K562 (cell line): Measurements from ENCODE around the gene SLC26A3. TPM values are rescaled to one million over a fixed set of nuclear protein-coding genes. Genes with fewer than 3 reads are reported as not detected.

ENCODE experiments used
- ATF3 ChIP-seq, 2 experiments: fragments of 450-650 bp in 1 of 2; sonication (generic) in 1 of 2; formaldehyde crosslinking in 1 of 2; IDR thresholded peaks in 1 of 2; conservative IDR thresholded peaks in 1 of 2; 2 replicates each; pipeline versions ENCODE4 v1.6.1 to v1.8.1; 2016 to 2023; ENCODE audit warnings: mild to moderate bottlenecking in 2 of 2, moderate library complexity in 2 of 2, inconsistent platforms in 1 of 2, missing genetic modification reagents in 1 of 2
- BHLHE40 ChIP-seq: IDR thresholded peaks from 2 replicates; pipeline ENCODE4 v1.6.1; 2011; ENCODE audit warnings: low read length, improper control_type of control experiment
- CCAR2 ChIP-seq: fragments of 200-400 bp; formaldehyde crosslinking; IDR thresholded peaks from 2 replicates; pipeline ENCODE4 v1.6.1; 2017; ENCODE audit warnings: mild to moderate bottlenecking, low read depth, low read length
- EP300 ChIP-seq: IDR thresholded peaks from 2 replicates; pipeline ENCODE4 v1.6.1; 2012; ENCODE audit warnings: low read length, improper control_type of control experiment
- ESRRB ChIP-seq: fragments of 250-450 bp; sonication (Bioruptor Pico); IDR thresholded peaks from 2 replicates; pipeline ENCODE4 v1.5.0; 2020; ENCODE audit warnings: mild to moderate bottlenecking, moderate library complexity, borderline replicate concordance
- KAT7 ChIP-seq: sonication (generic); formaldehyde crosslinking; IDR thresholded peaks from 2 replicates; pipeline ENCODE4 v1.8.0; 2022; ENCODE audit warnings: missing genetic modification reagents, mild to moderate bottlenecking, borderline replicate concordance
- MEF2A ChIP-seq: IDR thresholded peaks from 2 replicates; pipeline ENCODE4 v1.6.1; 2011; ENCODE audit warnings: low read depth, mild to moderate bottlenecking, low read length, moderate library complexity; ENCODE audit not compliant: control insufficient read depth
- NFXL1 ChIP-seq: fragments of 450-650 bp; formaldehyde crosslinking; IDR thresholded peaks from 2 replicates; pipeline ENCODE4 v1.4.0; 2021; ENCODE audit warnings: mild to moderate bottlenecking
- PHB2 ChIP-seq: fragments of 450-650 bp; IDR thresholded peaks from 2 replicates; pipeline ENCODE4 v1.6.1; 2017; ENCODE audit warnings: low read depth
- PHF20 ChIP-seq: fragments of 450-650 bp; IDR thresholded peaks from 2 replicates; pipeline ENCODE4 v1.6.1; 2018; ENCODE audit not compliant: partially characterized antibody
- RFX5 ChIP-seq: IDR thresholded peaks from 2 replicates; pipeline ENCODE4 v1.6.1; 2011; ENCODE audit warnings: low read depth, mild to moderate bottlenecking, improper control_type of control experiment, low read length
- SMARCC2 ChIP-seq: fragments of 450-650 bp; IDR thresholded peaks from 2 replicates; pipeline ENCODE4 v1.6.1; 2017; ENCODE audit warnings: antibody characterized with exemption, moderate library complexity, mild to moderate bottlenecking, low read depth
- SP1 ChIP-seq: sonication (generic); formaldehyde crosslinking; IDR thresholded peaks from 2 replicates; pipeline ENCODE4 v1.8.1; 2022; ENCODE audit warnings: mild to moderate bottlenecking, missing genetic modification reagents
- TAF1 ChIP-seq: IDR thresholded peaks from 2 replicates; pipeline ENCODE4 v1.6.1; 2011; ENCODE audit warnings: mild to moderate bottlenecking, low read length, moderate library complexity; ENCODE audit not compliant: insufficient read depth, control insufficient read depth, severe bottlenecking; ENCODE audit errors: extremely low read depth
- TAF9B ChIP-seq: fragments of 450-650 bp; IDR thresholded peaks from 2 replicates; pipeline ENCODE4 v1.6.1; 2018; ENCODE audit warnings: mild to moderate bottlenecking; ENCODE audit not compliant: partially characterized antibody
- TCFL5 ChIP-seq: fragments of 250-450 bp; sonication (Bioruptor Pico); conservative IDR thresholded peaks from 2 replicates; pipeline ENCODE4 v1.6.1; 2021; ENCODE audit warnings: mild to moderate bottlenecking, moderate library complexity, matching md5 sums
- ZBTB43 ChIP-seq: sonication (generic); formaldehyde crosslinking; IDR thresholded peaks from 2 replicates; pipeline ENCODE4 v1.8.0; 2023; ENCODE audit warnings: mild to moderate bottlenecking, missing genetic modification reagents
- ZNF224 ChIP-seq: sonication (generic); formaldehyde crosslinking; IDR thresholded peaks from 2 replicates; pipeline ENCODE4 v1.8.0; 2022; ENCODE audit warnings: mild to moderate bottlenecking, missing genetic modification reagents
- polyA plus RNA-seq, 8 experiments: library from polyadenylated mRNA; depleted of rRNA in 4 of 8; stranded (reverse) in 5 of 8; unstranded in 3 of 8; fragments of >200 nt; fragmentation: Nextera tagmentation in 2 of 8; fragmentation: Illumina TruSeq in 1 of 8; extraction: Ambion mirVana in 2 of 8; extraction: Trizol in 1 of 8; gene quantifications; 2 replicates each; pipeline versions ENCODE4 v1.2.1 to v1.2.3, GENCODE V29; 2011 to 2014; ENCODE audit warnings: inconsistent platforms in 1 of 8, missing spikeins in 1 of 8
- total RNA-seq, 7 experiments: library from RNA; depleted of rRNA in 6 of 7; stranded (reverse); fragments of >200 nt in 6 of 7; fragmentation: Illumina TruSeq in 2 of 7; extraction: Trizol in 2 of 7; gene quantifications; 2 replicates each; pipeline versions ENCODE4 v1.2.1 to v1.2.3, GENCODE V29; 2011 to 2021; ENCODE audit warnings: low replicate concordance in 1 of 7
- TF ChIP-seq, protein P1 (sequence below): fragments of 250-450 bp; sonication (Bioruptor Pico); IDR thresholded peaks from 2 replicates; pipeline ENCODE4 v1.8.0; 2021; ENCODE audit warnings: moderate library complexity, mild to moderate bottlenecking, inconsistent platforms
- TF ChIP-seq, protein P2 (sequence below): fragments of 250-450 bp; sonication (Bioruptor Pico); IDR thresholded peaks from 2 replicates; pipeline ENCODE4 v1.4.0; 2020
- TF ChIP-seq, protein P3 (sequence below): conservative IDR thresholded peaks from 2 replicates; pipeline ENCODE4 v1.6.1; 2011; ENCODE audit warnings: low read depth, mild to moderate bottlenecking, low read length; ENCODE audit not compliant: control insufficient read depth

SLC26A3 gene
- total and polyA plus RNA-seq, 9 of the 15 experiments (the other 6 are each of a cell fraction or from before 2014, with no cell fraction given) = 0.86 TPM; not detected in 8

- peak; percentile 95 for TF ChIP-seq SP1 (CRISPR knock-in tag)
- TF ChIP-seq TAF9B = peak; percentile 82
- TF ChIP-seq EP300 = peak; percentile 78; the same call in 1 of the 2 replicates
- no peak for TF ChIP-seq ZNF224 (CRISPR knock-in tag)
- TF ChIP-seq, protein P1, sequence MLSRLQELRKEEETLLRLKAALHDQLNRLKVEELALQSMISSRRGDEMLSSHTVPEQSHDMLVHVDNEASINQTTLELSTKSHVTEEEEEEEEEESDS = no peak
- peak; percentile 98 for TF ChIP-seq PHF20
- no peak for TF ChIP-seq NFXL1 (CRISPR knock-in tag)
- TF ChIP-seq ZBTB43 (CRISPR knock-in tag) = 0 out of 2 replicates have a peak, but pooled peaks have one; percentile 0
- TF ChIP-seq, protein P2, sequence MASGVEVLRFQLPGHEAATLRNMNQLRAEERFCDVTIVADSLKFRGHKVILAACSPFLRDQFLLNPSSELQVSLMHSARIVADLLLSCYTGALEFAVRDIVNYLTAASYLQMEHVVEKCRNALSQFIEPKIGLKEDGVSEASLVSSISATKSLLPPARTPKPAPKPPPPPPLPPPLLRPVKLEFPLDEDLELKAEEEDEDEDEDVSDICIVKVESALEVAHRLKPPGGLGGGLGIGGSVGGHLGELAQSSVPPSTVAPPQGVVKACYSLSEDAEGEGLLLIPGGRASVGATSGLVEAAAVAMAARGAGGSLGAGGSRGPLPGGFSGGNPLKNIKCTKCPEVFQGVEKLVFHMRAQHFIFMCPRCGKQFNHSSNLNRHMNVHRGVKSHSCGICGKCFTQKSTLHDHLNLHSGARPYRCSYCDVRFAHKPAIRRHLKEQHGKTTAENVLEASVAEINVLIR (CRISPR knock-in tag) = no peak; the same call in 1 of the 2 replicates
- no peak for TF ChIP-seq ATF3 (IDR thresholded peaks at IDR 0.05)
- peak; percentile 52; the same call in 1 of the 2 replicates for TF ChIP-seq ATF3 (CRISPR knock-in tag; conservative IDR thresholded peaks at IDR 0.05)
- peak; percentile 54; the same call in 1 of the 2 replicates for TF ChIP-seq MEF2A
- TF ChIP-seq ESRRB (CRISPR knock-in tag) = no peak
- no peak for TF ChIP-seq CCAR2
- TF ChIP-seq BHLHE40 = peak; percentile 50; the same call in 1 of the 2 replicates
- no peak for TF ChIP-seq TCFL5 (CRISPR knock-in tag)
- TF ChIP-seq, protein P3, sequence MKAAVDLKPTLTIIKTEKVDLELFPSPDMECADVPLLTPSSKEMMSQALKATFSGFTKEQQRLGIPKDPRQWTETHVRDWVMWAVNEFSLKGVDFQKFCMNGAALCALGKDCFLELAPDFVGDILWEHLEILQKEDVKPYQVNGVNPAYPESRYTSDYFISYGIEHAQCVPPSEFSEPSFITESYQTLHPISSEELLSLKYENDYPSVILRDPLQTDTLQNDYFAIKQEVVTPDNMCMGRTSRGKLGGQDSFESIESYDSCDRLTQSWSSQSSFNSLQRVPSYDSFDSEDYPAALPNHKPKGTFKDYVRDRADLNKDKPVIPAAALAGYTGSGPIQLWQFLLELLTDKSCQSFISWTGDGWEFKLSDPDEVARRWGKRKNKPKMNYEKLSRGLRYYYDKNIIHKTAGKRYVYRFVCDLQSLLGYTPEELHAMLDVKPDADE = peak; percentile 96
- TF ChIP-seq SMARCC2 = no peak
- TF ChIP-seq KAT7 = peak; percentile 87
- TF ChIP-seq PHB2 = no peak
- TF ChIP-seq RFX5 = no peak
- TF ChIP-seq TAF1 = peak; percentile 87
Measured at GRCh38 chr7:107743567-107744344, 59.3 kb downstream of the SLC26A3 start, which contains the start of gene CBLL1 (continued).
